ENCODE data around the gene NAA20.

- TF ChIP-seq CTCF (CRISPR knock-in tag; IDR thresholded peaks at IDR 0.05) (no peak), TAF1 (CRISPR knock-in tag; IDR thresholded peaks at IDR 0.05) (no peak), TBL1XR1 (IDR thresholded peaks at IDR 0.05; ENCODE audit: borderline replicate concordance, low read length, partially characterized antibody) (no peak)
Measured at GRCh38 chr20:19967445-19967844, 49.7 kb upstream of the NAA20 start.
